GM12864 (cell line): ENCODE measurements around the gene C1orf50.

Source experiments
- DNase-seq: peaks from one replicate; pipeline ENCODE4 v3.0.0-alpha.2; 2011; ENCODE audit warnings: low read depth
- H3K4me3 ChIP-seq: 2 replicates; pipeline ENCODE4 v1.5.1; 2011; ENCODE audit warnings: mild to moderate bottlenecking, low read depth, low read length, control low read depth
- CTCF ChIP-seq: IDR thresholded peaks from 2 replicates; pipeline ENCODE4 v1.5.1; 2011; ENCODE audit warnings: low read depth, mild to moderate bottlenecking, moderate library complexity, low read length, control low read depth, inconsistent platforms; ENCODE audit errors: missing control alignments

Gene C1orf50

DNA sequence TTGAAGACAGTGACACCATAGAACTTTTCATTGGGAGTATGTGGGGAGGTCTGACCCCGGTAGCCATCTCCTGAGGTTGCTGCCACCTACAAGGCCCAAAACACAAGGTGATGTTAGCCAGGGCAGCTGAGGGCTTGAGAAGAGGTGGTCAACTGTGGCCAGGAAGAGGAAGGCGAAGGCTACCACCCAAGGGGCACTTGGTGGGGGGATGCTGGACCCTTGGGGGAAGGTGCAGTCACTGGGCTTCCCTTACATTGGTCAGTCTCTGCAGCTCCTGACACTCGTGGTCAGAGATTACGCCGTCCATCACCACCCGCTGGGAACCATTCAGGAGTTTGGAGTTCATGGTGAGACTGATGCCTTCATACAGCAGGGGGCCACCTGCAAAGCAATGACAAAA, 14.8 kb upstream of the C1orf50 start:
- TF ChIP-seq CTCF: no peak
- H3K4me3 ChIP-seq: no peak overlapping the region
- DNase-seq: no peak

DNA sequence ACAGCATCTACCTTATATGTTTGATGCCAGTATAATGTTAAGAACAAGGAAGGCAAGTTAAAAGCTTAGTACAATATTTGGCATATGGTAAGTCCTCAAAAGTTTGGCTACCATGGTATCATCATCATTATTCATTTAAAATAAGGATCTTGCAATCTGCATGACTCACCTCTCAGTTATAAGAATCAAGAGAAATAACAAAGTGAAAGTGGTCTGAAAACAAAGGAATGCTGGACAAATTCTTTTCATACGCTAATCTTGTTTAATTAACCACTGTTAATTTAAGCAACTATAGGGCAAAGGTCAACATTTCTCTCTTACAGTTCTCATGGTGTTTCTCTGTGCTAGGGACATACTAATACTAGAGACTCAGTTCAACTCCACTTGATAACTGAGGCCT, 14.0 kb upstream of the C1orf50 start:
- H3K4me3 ChIP-seq: no peak overlapping the region
- TF ChIP-seq CTCF: no peak
- no peak for DNase-seq

GRCh38 chr1:42756956-42757891, 9.8 kb upstream of the C1orf50 start:
- DNase-seq: no peak
- no peak overlapping the region for H3K4me3 ChIP-seq
- peak; percentile 80 for TF ChIP-seq CTCF

GRCh38 chr1:42757892-42758275, 9.2 kb upstream of the C1orf50 start:
- TF ChIP-seq CTCF: no peak
- no peak for DNase-seq
- H3K4me3 ChIP-seq: no peak overlapping the region

DNA sequence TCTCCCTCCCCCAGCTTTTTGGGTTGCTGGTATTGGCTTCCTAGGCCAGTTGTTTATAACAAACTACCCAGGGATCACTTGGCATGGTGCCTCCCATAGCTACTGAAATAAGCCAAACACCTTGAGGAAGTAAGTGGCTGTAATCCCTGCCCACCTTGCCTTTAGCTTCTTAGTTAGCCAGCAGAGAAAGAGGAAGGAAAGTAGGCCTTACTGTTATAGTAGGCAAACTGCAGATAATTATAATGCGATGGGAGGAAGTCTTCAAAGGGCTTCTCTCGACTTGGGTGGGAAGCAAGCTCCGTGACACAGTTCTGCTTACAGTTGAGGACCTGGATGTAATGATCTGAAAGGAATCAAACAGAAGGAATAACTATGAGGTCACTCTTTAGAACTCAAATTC, 8.4 kb upstream of the C1orf50 start:
- no peak for DNase-seq
- no peak for TF ChIP-seq CTCF
- H3K4me3 ChIP-seq: no peak overlapping the region

- no peak for TF ChIP-seq CTCF
- H3K4me3 ChIP-seq: no peak overlapping the region
- no peak for DNase-seq
Measured at GRCh38 chr1:42759114-42759513, 7.9 kb upstream of the C1orf50 start.

DNA sequence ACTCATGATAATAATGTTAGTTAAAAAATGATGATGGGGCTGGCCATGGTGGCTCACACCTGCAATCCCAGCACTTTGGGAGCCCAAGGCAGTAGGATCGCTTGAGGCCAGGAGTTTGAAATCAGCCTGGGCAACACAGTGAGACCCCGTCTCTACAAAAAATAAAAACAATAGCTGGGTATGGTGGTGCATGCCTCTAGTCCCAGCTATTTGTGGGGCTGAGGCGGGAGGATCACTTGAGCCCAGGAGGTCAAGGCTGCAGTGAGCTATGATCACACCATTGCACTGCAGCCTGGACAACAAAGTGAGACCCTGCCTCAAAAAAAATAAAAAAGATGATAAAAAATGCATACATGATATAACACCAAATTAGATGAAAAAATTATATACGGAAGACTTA, 5.5 kb upstream of the C1orf50 start:
- H3K4me3 ChIP-seq: no peak overlapping the region
- no peak for DNase-seq
- TF ChIP-seq CTCF: no peak
